OCI-LY7 (cell line): ENCODE data around the gene EPB41L4A. TPM values are rescaled to one million over a fixed set of nuclear protein-coding genes. Genes with fewer than 3 reads are reported as not detected.

ENCODE experiments used
- BruUV-seq: library from RNA; stranded (reverse); fragments of 400-500 nt; replicated peaks from 2 replicates; lab custom pipeline; 2021; lab: Mats Ljungman, UMichigan
- CTCF ChIA-PET: fragments of 300-600 bp; sonication (Branson Sonifier 250); formaldehyde crosslinking; loops from one replicate; lab custom pipeline; 2022; ENCODE audit warnings: antibody characterized with exemption; ENCODE audit not compliant: unreplicated experiment; lab: Charles Lee
- POLR2A ChIA-PET: fragments of 300-600 bp; sonication (Branson Sonifier 250); formaldehyde crosslinking; loops from one replicate; lab custom pipeline; 2022; ENCODE audit warnings: antibody characterized with exemption; lab: Charles Lee
- DNase-seq: peaks from one replicate; pipeline ENCODE4 v3.0.0-alpha.2; 2015; ENCODE audit warnings: low spot score
- H2AFZ ChIP-seq: fragments of 200-600 bp; sonication (generic), shearing (Covaris generic); 2 replicates; pipeline ENCODE4 v1.6.1; 2014; ENCODE audit warnings: mild to moderate bottlenecking, antibody characterized with exemption, low read length, moderate library complexity
- H3K27ac ChIP-seq: fragments of 200-600 bp; sonication (generic); 2 replicates; pipeline ENCODE4 v1.5.1; 2014; ENCODE audit warnings: mixed run types, low read depth, mild to moderate bottlenecking, moderate library complexity, low read length, inconsistent platforms; ENCODE audit not compliant: poor library complexity, severe bottlenecking
- H3K36me3 ChIP-seq: fragments of 200-600 bp; sonication (generic); 2 replicates; pipeline ENCODE4 v1.6.1; 2014; ENCODE audit warnings: mild to moderate bottlenecking, antibody characterized with exemption, low read length, moderate library complexity, mixed read lengths; ENCODE audit not compliant: insufficient read depth
- H3K4me1 ChIP-seq: fragments of 200-600 bp; sonication (generic); 2 replicates; pipeline ENCODE4 v1.5.1; 2014; ENCODE audit warnings: mild to moderate bottlenecking, low read length; ENCODE audit not compliant: insufficient read depth, poor library complexity, severe bottlenecking
- H3K4me2 ChIP-seq: fragments of 200-600 bp; sonication (generic); 2 replicates; pipeline ENCODE4 v1.6.1; 2014; ENCODE audit warnings: mild to moderate bottlenecking, low read length
- H3K4me3 ChIP-seq: fragments of 200-600 bp; sonication (generic); 2 replicates; pipeline ENCODE4 v1.5.1; 2014; ENCODE audit warnings: mild to moderate bottlenecking, low read depth, low read length; ENCODE audit not compliant: poor library complexity, severe bottlenecking
- H3K79me2 ChIP-seq: fragments of 200-600 bp; sonication (generic); 2 replicates; pipeline ENCODE4 v1.6.1; 2016; ENCODE audit warnings: low read depth, mild to moderate bottlenecking, low read length, moderate library complexity, mixed read lengths; ENCODE audit not compliant: insufficient read depth
- H3K9me2 ChIP-seq: fragments of 200-600 bp; sonication (generic); 2 replicates; pipeline ENCODE4 v1.6.1; 2016; ENCODE audit warnings: mild to moderate bottlenecking, low read length, mixed read lengths; ENCODE audit not compliant: insufficient read depth
- H3K9me3 ChIP-seq: fragments of 200-600 bp; sonication (generic); 2 replicates; pipeline ENCODE4 v1.6.1; 2014; ENCODE audit warnings: mild to moderate bottlenecking, mixed run types, low read length, mixed read lengths
- H4K20me1 ChIP-seq: fragments of 200-600 bp; sonication (generic); 2 replicates; pipeline ENCODE4 v1.6.1; 2014; ENCODE audit warnings: mild to moderate bottlenecking, antibody characterized with exemption, low read length, moderate library complexity, mixed read lengths; ENCODE audit not compliant: insufficient read depth
- EZH2phosphoT487 ChIP-seq: fragments of 200-600 bp; sonication (generic); IDR thresholded peaks from 2 replicates; pipeline ENCODE4 v1.6.1; 2018; ENCODE audit warnings: low read depth, borderline replicate concordance, mild to moderate bottlenecking, mixed run types, antibody characterized with exemption, low read length, moderate library complexity, mixed read lengths
- intact Hi-C: fragments of 100-400 bp; cut with micrococcal nuclease; formaldehyde crosslinking; loops from one replicate; pipeline ENCODE4 v1.10.0; 2022; ENCODE audit not compliant: unreplicated experiment
- total RNA-seq, 2 experiments: library from RNA; depleted of rRNA in 1 of 2; stranded (reverse); fragments of >200 nt in 1 of 2; shearing (Covaris generic) in 1 of 2; gene quantifications; 2 replicates each; pipeline ENCODE4 v1.2.3, GENCODE V29; 2014 to 2022
- TF ChIP-seq, protein P1 (sequence below): fragments of 200-600 bp; sonication (generic); conservative IDR thresholded peaks from 2 replicates; pipeline ENCODE4 v1.5.1; 2014; ENCODE audit warnings: mild to moderate bottlenecking, antibody characterized with exemption, low read length, moderate library complexity, mixed read lengths

Gene EPB41L4A
- total RNA-seq, 2 experiments from 2014 or later = 0.03 TPM; not detected in 1

DNA sequence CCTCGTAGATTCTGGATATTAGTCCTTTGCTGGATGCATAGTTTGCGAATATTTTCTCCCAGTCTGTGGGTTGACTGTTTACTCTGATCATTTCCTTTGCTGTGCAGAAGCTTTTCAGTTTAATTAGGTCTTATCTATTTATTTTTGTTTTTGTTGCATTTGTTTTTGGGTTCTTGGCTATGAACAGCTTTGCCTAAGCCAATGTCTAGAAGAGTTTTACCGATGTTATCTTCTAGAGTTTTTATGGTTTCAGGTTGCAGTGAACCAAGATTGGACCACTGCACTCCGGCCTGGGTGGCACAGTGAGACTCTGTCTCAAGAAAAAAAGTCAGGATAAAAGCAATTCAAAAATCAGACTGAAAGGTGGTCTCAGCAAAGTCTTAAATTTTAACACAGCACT lies 188.5 kb downstream of the EPB41L4A start:
- Histone ChIP-seq H3K36me3 (no peaks in the 10 kb centered on the region), H4K20me1 (no peaks in the 10 kb centered on the region), H3K9me2 (no peaks in the 10 kb centered on the region), H3K9me3 (no peaks in the 10 kb centered on the region), H3K4me2 (no peak overlapping the region), H2AFZ (no peak overlapping the region), H3K79me2 (no peaks in the 10 kb centered on the region), H3K4me1 (no peaks in the 10 kb centered on the region), H3K4me3 (no peak overlapping the region), H3K27ac (no peak overlapping the region)
- ChIA-PET POLR2A (interaction anchor here (0.6 kb wide), 1 partner anchor 421 kb away, joined by 9 read pairs; no protein-coding TSS in a partner anchor), CTCF (no interaction called here)
- DNase-seq = no peak
- TF ChIP-seq, protein P1, sequence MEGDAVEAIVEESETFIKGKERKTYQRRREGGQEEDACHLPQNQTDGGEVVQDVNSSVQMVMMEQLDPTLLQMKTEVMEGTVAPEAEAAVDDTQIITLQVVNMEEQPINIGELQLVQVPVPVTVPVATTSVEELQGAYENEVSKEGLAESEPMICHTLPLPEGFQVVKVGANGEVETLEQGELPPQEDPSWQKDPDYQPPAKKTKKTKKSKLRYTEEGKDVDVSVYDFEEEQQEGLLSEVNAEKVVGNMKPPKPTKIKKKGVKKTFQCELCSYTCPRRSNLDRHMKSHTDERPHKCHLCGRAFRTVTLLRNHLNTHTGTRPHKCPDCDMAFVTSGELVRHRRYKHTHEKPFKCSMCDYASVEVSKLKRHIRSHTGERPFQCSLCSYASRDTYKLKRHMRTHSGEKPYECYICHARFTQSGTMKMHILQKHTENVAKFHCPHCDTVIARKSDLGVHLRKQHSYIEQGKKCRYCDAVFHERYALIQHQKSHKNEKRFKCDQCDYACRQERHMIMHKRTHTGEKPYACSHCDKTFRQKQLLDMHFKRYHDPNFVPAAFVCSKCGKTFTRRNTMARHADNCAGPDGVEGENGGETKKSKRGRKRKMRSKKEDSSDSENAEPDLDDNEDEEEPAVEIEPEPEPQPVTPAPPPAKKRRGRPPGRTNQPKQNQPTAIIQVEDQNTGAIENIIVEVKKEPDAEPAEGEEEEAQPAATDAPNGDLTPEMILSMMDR = no peak
- TF ChIP-seq EZH2phosphoT487 = no peak
- intact Hi-C loops = no loop called here
- no TSS peak for BruUV-seq

DNA sequence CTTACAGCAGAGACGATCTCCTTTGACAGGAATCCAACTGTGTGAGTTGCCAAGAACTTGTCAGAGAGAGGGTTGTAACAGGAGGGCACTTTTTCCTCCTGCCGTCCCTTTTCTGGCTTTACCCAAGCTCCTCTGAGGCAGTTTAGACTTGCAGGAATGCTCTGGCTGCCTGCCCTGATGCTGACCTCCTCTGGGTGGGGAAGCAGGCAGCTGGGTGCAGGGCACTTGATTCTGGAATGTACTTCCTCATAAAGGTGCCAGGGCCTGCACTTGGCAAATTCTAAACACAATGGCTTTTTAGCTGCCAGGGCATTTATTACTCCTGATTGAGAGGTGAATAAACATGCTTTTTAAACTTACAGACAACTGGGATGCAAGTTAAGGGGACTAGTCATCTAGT lies 190.4 kb downstream of the EPB41L4A start:
- no TSS peak for BruUV-seq
- CTCF ChIA-PET = no interaction called here
- no peaks in the 10 kb centered on the region for H3K36me3 ChIP-seq
- no peaks in the 10 kb centered on the region for H3K9me3 ChIP-seq
- no peaks in the 10 kb centered on the region; the same call in 1 of the 2 replicates for H4K20me1 ChIP-seq
- H3K4me1 ChIP-seq = no peaks in the 10 kb centered on the region
- no peak overlapping the region for H3K4me3 ChIP-seq
- no peak overlapping the region for H3K27ac ChIP-seq
- TF ChIP-seq, protein P1 = no peak
- no peak for TF ChIP-seq EZH2phosphoT487
- no peaks in the 10 kb centered on the region for H3K79me2 ChIP-seq
- H3K9me2 ChIP-seq = no peaks in the 10 kb centered on the region
- POLR2A ChIA-PET = interaction anchor here (1.1 kb wide), 1 partner anchor 12 kb away, joined by 3 read pairs; no protein-coding TSS in a partner anchor
- intact Hi-C loops = no loop called here
- no peak overlapping the region for H2AFZ ChIP-seq
- no peak overlapping the region for H3K4me2 ChIP-seq
- DNase-seq = no peak

DNA sequence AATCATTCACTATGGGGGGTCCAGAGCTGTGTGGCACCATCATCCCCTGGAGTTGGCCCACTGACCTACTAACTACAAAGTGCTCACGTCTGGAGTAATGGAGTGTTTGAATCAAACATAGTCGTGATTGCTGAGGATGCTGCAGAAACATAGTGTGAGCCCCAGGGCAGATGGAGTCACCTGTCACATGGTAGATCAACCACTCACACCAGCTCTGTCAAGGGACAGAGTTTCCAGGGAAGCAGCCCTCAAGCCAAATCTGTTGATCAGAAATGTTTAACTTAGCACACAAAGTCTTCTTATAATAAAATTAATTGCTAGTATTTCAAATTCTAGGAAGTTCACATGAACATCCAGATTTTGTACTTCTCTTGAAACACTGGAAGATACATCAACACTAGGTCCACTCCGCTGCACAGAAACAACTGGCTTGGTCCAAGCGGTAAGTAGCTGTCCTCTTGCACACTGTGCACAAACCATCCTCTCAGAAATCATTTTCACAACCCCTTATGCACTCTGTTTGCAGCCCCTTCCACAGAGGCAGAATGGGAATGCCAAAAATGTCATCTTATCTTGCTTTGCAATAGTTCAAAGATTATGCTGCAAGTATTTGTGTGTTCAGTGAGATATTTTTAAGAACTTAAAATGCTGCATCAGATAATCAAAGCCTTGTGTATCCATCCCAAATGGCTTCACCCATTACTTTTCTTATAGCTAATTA lies 191.0 kb downstream of the EPB41L4A start:
- no peak overlapping the region for H3K27ac ChIP-seq
- H3K9me3 ChIP-seq = no peaks in the 10 kb centered on the region
- H3K79me2 ChIP-seq = no peaks in the 10 kb centered on the region
- no peaks in the 10 kb centered on the region for H3K4me1 ChIP-seq
- intact Hi-C loops = no loop called here
- H3K4me3 ChIP-seq = no peak overlapping the region
- H2AFZ ChIP-seq = no peak overlapping the region
- CTCF ChIA-PET = no interaction called here
- H3K36me3 ChIP-seq = no peaks in the 10 kb centered on the region
- no peak overlapping the region for H3K4me2 ChIP-seq
- no peak for DNase-seq
- no peaks in the 10 kb centered on the region for H3K9me2 ChIP-seq
- TF ChIP-seq, protein P1 = no peak
- TF ChIP-seq EZH2phosphoT487 = no peak
- POLR2A ChIA-PET = no interaction called here
- no peaks in the 10 kb centered on the region; the same call in 1 of the 2 replicates for H4K20me1 ChIP-seq
- no TSS peak for BruUV-seq
